ENCODE data around the gene C4B. TPM values are rescaled to one million over a fixed set of nuclear protein-coding genes. Genes with fewer than 3 reads are reported as not detected.

C4B gene
- total RNA-seq, 1 experiment from 2014 or later, result 0.87 TPM

GRCh38 chr6:32074996-32075532, 60.5 kb downstream of the C4B start:
- DNase-seq (ENCODE audit: extremely low read depth, low read depth), result no peak

- no peak for DNase-seq (ENCODE audit: extremely low read depth, low read depth)
These were observed 61.2 kb downstream of the C4B start for GRCh38 chr6:32075781-32076180.

GRCh38 chr6:32076321-32076809, 61.8 kb downstream of the C4B start:
- DNase-seq (ENCODE audit: extremely low read depth, low read depth), result no peak

GRCh38 chr6:32079566-32080290, 65.1 kb downstream of the C4B start:
- no peak for DNase-seq (ENCODE audit: extremely low read depth, low read depth)

GRCh38 chr6:32081168-32081990, 66.8 kb downstream of the C4B start:
- no peak for DNase-seq (ENCODE audit: extremely low read depth, low read depth)

- DNase-seq (ENCODE audit: extremely low read depth, low read depth), result no peak
These were observed 67.9 kb downstream of the C4B start for GRCh38 chr6:32082478-32082877.

- peak; percentile 94 for DNase-seq (ENCODE audit: extremely low read depth, low read depth)
These were observed 68.3 kb downstream of the C4B start for GRCh38 chr6:32082935-32083334.

- no peak for DNase-seq (ENCODE audit: extremely low read depth, low read depth)
These were observed 69.5 kb downstream of the C4B start for GRCh38 chr6:32083812-32084768.

GRCh38 chr6:32084780-32085179, 70.2 kb downstream of the C4B start:
- no peak for DNase-seq (ENCODE audit: extremely low read depth, low read depth)

Small RNA genes lying within 50 kb of the gene (small RNA-seq; reads per million reads assigned to genes)
- 0 reads per million in 2 experiments for gene RNA5SP206

Other genes starting within 250 kb of the C4B start
- gene VWA7, start 237.5 kb upstream of the C4B start, total RNA-seq (2014; rRNA removed; shearing (Covaris generic)), result 0.47 and 0.81 TPM in 2 replicates
- 42.1 and 46.7 TPM in 2 replicates for gene VARS1, start 219.0 kb upstream of the C4B start, total RNA-seq (2014; rRNA removed; shearing (Covaris generic))
- 62.6 and 64.3 TPM in 2 replicates for gene LSM2, start 207.8 kb upstream of the C4B start, total RNA-seq (2014; rRNA removed; shearing (Covaris generic))
- gene HSPA1L, start 199.5 kb upstream of the C4B start, total RNA-seq (2014; rRNA removed; shearing (Covaris generic)), result 0.82 and 1.0 TPM in 2 replicates
- gene HSPA1A, start 199.3 kb upstream of the C4B start, total RNA-seq (2014; rRNA removed; shearing (Covaris generic)), result 43.3 and 46.7 TPM in 2 replicates
- 58.3 and 60.4 TPM in 2 replicates for gene HSPA1B, start 187.1 kb upstream of the C4B start, total RNA-seq (2014; rRNA removed; shearing (Covaris generic))
- 24.6 and 25.2 TPM in 2 replicates for gene NEU1, start 152.0 kb upstream of the C4B start, total RNA-seq (2014; rRNA removed; shearing (Covaris generic))
- gene SLC44A4, start 135.8 kb upstream of the C4B start, total RNA-seq (2014; rRNA removed; shearing (Covaris generic)), result 0.07 TPM in 1 of 2 replicates, not detected in the other
- gene EHMT2, start 117.1 kb upstream of the C4B start, total RNA-seq (2014; rRNA removed; shearing (Covaris generic)), result 19.3 and 19.9 TPM in 2 replicates
- gene ZBTB12, start 112.7 kb upstream of the C4B start, total RNA-seq (2014; rRNA removed; shearing (Covaris generic)), result 1.8 and 2.8 TPM in 2 replicates
- 0.20 and 0.69 TPM in 2 replicates for gene C2, start 87.1 kb upstream of the C4B start, total RNA-seq (2014; rRNA removed; shearing (Covaris generic))
- gene CFB, start 68.7 kb upstream of the C4B start, total RNA-seq (2014; rRNA removed; shearing (Covaris generic)), result not detected in 2 replicates
- 105 and 108 TPM in 2 replicates for gene NELFE, start 55.8 kb upstream of the C4B start, total RNA-seq (2014; rRNA removed; shearing (Covaris generic))
- gene SKIC2, start 55.6 kb upstream of the C4B start, total RNA-seq (2014; rRNA removed; shearing (Covaris generic)), result 22.1 and 24.1 TPM in 2 replicates
- gene DXO, start 42.7 kb upstream of the C4B start, total RNA-seq (2014; rRNA removed; shearing (Covaris generic)), result 19.4 and 21.1 TPM in 2 replicates
- gene C4A, start 32.7 kb upstream of the C4B start, total RNA-seq (2014; rRNA removed; shearing (Covaris generic)), result 0.42 and 0.81 TPM in 2 replicates
- gene CYP21A2, start 23.6 kb downstream of the C4B start, total RNA-seq (2014; rRNA removed; shearing (Covaris generic)), result not detected in 2 replicates
- 22.2 and 24.6 TPM in 2 replicates for gene TNXB, start 94.5 kb downstream of the C4B start, total RNA-seq (2014; rRNA removed; shearing (Covaris generic))
- 20.7 and 26.2 TPM in 2 replicates for gene ATF6B, start 113.5 kb downstream of the C4B start, total RNA-seq (2014; rRNA removed; shearing (Covaris generic))
- 4.9 and 5.7 TPM in 2 replicates for gene FKBPL, start 115.5 kb downstream of the C4B start, total RNA-seq (2014; rRNA removed; shearing (Covaris generic))
- gene PRRT1, start 137.1 kb downstream of the C4B start, total RNA-seq (2014; rRNA removed; shearing (Covaris generic)), result 0.20 and 0.37 TPM in 2 replicates
- gene PPT2, start 139.3 kb downstream of the C4B start, total RNA-seq (2014; rRNA removed; shearing (Covaris generic)), result 25.2 and 29.5 TPM in 2 replicates
- gene EGFL8, start 149.8 kb downstream of the C4B start, total RNA-seq (2014; rRNA removed; shearing (Covaris generic)), result 3.7 and 6.0 TPM in 2 replicates
- gene AGPAT1, start 161.3 kb downstream of the C4B start, total RNA-seq (2014; rRNA removed; shearing (Covaris generic)), result 47.7 and 49.0 TPM in 2 replicates
- 30.1 and 31.6 TPM in 2 replicates for gene RNF5, start 163.6 kb downstream of the C4B start, total RNA-seq (2014; rRNA removed; shearing (Covaris generic))
- gene AGER, start 169.5 kb downstream of the C4B start, total RNA-seq (2014; rRNA removed; shearing (Covaris generic)), result 1.2 and 1.3 TPM in 2 replicates
- 9.7 and 10.7 TPM in 2 replicates for gene PBX2, start 175.4 kb downstream of the C4B start, total RNA-seq (2014; rRNA removed; shearing (Covaris generic))
- gene GPSM3, start 177.8 kb downstream of the C4B start, total RNA-seq (2014; rRNA removed; shearing (Covaris generic)), result 0.92 and 1.4 TPM in 2 replicates
- 1.5 and 1.7 TPM in 2 replicates for gene NOTCH4, start 209.3 kb downstream of the C4B start, total RNA-seq (2014; rRNA removed; shearing (Covaris generic))